UCSD-AML1 (cell line): ENCODE results near the gene MGAT2.
"Not testable (repeated sequence)": the region's sequence is repeated elsewhere in the genome, so short reads cannot be mapped to it uniquely, and the experiment has no call there.

ENCODE experiments used
- DNase-seq: peaks from one replicate; lab custom pipeline; 2025; ENCODE audit not compliant: unreplicated experiment; lab: John Stamatoyannopoulos, UW

MGAT2 gene

DNA sequence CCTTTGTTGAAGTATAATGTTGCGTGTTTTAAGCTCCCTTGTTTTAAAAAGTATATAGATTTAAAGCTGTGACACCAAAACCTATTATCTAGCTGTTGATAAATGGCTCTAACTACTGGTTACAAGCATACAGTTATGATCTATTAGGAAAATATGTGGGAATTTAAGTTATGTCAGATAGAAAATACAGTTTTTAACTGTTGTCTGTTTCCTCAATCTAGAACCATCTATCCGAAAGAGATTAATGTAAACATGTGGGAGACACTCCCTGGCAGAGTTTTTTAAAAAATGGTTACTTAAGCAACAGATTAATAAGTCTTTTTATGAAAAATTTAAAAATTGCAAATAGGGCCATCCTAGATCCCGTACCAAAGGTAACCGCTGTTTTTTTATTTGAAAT, 8.3 kb upstream of the MGAT2 start:
- no peak for DNase-seq

DNA sequence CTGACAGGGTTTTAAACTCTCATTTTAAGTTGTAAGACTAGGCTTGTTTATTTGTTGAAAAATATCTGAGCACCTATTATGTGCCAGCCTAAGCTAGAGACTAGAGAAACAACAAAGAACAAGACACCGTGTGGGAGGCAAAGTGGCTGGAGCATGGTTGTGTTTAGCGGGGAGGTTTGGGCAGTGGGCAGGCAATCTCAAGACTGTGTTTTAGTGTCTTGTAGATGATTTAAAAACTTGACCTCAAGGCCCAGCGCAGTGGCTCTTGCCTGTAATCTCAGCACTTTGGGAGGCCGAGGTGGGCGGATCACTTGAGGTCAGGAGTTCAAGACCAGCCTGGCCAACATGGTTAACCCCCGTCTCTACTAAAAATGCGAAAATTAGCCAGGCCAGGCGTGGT, 7.9 kb upstream of the MGAT2 start:
- DNase-seq, result no peak

DNA sequence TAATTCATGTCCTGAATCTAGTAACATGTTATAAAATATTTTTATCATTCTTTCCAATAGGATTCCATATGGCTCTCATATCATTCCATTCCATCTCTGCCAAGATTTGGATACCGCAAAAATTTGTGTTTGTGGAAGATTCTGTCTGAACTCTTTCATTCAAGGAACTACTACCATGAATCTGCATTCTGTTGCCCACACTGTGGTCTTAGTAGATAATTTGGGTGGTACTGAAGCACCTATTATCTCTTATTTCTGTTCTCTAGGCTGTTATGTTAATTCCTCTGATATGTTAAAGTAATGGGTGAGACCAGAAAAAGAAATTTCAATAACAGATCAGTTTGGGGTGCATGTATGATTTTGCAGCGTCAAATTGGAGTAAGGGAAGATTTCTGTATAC, 6.4 kb upstream of the MGAT2 start:
- DNase-seq, result no peak

DNA sequence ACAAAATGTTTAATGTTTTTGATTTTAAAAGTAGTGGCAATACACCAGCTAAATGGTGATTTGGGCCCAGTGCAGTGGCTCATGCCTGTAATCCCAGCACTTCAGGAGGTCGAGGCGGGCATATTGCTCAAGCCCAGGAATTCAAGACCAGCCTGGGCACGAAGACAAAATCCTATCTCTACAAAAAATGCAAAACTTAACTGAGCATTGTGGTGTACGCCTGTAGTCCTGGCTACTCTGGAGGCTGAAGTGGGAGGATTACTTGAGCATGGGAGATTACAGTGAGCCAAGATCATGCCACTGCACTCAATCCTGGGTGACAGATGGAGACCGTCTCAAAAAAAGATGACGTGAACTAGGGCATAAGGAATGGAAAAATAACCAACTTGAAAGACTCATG, 4.8 kb upstream of the MGAT2 start:
- DNase-seq, result no peak

DNA sequence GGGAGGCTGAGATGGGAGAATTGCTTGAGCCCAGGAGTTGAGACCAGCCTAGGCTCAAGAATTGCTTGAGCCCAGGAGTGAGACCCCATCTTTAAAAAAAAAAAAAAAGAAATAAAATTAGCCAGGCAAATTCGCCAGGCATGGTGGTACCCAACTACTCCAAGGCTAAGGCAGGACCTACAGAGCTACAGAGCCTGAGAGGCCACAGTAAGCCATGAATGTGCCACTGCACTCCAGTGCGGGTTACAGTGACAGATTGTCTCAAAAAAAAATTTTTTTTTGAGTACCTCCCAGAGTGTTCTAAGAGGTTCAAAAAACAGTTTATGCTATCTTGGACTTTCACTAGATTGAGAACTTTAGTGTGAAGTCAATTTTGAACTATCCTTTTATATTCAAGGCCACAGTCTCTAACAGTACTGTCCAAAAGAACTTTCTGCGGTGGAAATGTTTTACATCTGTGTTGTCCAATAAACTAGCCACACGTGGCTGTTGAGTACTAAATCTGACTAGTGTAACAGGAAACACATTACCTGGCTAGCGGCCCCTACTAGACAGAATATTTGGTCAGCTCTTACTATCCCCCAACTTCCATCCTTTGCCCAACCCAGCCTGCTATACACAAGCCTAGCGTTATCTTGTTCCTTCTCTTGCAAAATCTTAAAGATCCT, 2.6 kb upstream of the MGAT2 start:
- DNase-seq, result no peak

DNA sequence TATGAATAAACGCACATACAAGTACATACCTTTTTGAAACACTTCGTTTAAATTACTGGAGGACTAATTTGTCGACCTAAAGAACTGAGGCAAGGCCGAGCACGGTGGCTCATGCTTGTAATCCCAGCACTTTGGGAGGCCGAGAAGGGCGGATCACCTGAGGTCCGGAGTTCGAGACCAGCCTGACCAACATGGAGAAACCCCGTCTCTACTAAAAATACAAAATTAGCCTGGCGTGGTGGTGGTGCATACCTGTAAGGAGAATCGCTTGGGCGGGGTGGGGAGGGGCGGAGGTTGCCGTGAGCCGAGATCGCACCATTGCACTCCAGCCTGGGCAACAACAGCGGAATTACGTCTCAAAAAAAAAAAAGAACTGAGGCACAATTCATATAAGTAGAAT, 1.3 kb upstream of the MGAT2 start:
- not testable (repeated sequence) for DNase-seq

DNA sequence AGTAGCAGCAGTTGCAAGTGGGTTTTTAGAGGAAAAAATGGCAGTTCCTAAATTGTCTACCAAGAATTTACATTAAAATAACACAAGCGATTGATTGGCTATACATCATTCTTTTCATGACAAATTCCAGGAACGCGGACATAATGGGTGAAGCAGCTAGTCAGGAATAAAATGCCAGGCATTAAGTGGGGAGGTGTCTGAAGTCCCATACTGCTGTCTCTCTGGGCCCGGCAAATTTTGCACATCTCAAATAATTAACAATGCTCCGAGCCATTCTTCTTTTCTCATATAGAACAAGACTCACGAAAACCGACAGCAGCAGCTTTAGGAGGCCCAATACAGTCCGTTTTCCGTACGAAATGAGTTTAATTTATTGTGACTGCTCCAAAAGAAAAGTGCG, 869 bp upstream of the MGAT2 start:
- DNase-seq, result no peak

DNA sequence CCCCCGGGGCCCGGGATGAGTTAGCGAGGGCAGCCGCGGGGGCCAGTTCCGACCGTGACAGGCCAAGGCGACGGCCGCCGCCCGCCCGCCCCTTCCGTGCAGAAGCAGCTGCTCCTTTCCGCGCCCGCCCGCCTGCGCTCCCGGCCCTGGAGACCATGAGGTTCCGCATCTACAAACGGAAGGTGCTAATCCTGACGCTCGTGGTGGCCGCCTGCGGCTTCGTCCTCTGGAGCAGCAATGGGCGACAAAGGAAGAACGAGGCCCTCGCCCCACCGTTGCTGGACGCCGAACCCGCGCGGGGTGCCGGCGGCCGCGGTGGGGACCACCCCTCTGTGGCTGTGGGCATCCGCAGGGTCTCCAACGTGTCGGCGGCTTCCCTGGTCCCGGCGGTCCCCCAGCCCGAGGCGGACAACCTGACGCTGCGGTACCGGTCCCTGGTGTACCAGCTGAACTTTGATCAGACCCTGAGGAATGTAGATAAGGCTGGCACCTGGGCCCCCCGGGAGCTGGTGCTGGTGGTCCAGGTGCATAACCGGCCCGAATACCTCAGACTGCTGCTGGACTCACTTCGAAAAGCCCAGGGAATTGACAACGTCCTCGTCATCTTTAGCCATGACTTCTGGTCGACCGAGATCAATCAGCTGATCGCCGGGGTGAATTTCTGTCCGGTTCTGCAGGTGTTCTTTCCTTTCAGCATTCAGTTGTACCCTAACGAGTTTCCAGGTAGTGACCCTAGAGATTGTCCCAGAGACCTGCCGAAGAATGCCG, 699 bp downstream of the MGAT2 start:
- peak; percentile 79 for DNase-seq

DNA sequence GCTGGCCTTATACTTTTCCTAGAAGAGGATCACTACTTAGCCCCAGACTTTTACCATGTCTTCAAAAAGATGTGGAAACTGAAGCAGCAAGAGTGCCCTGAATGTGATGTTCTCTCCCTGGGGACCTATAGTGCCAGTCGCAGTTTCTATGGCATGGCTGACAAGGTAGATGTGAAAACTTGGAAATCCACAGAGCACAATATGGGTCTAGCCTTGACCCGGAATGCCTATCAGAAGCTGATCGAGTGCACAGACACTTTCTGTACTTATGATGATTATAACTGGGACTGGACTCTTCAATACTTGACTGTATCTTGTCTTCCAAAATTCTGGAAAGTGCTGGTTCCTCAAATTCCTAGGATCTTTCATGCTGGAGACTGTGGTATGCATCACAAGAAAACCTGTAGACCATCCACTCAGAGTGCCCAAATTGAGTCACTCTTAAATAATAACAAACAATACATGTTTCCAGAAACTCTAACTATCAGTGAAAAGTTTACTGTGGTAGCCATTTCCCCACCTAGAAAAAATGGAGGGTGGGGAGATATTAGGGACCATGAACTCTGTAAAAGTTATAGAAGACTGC, 1.5 kb downstream of the MGAT2 start:
- DNase-seq, result no peak

DNA sequence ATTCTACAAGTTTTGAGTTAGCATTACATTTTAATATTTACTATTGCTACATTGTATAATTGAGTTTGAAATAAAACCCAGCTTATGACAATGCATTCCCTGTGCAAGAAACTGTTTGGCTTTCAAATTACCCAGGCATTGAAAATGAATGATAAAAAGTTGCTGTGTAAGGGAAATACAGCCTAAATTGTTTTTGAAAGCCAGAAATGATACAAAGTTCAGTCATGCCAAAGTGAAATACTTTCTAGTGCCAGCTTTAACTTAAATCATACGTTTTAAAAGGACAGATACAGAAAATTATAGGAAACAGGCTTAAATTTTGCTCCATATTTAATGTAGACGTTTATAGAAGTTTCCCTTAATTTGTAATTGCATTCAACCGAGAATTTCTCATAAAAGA, 2.8 kb downstream of the MGAT2 start:
- no peak for DNase-seq

DNA sequence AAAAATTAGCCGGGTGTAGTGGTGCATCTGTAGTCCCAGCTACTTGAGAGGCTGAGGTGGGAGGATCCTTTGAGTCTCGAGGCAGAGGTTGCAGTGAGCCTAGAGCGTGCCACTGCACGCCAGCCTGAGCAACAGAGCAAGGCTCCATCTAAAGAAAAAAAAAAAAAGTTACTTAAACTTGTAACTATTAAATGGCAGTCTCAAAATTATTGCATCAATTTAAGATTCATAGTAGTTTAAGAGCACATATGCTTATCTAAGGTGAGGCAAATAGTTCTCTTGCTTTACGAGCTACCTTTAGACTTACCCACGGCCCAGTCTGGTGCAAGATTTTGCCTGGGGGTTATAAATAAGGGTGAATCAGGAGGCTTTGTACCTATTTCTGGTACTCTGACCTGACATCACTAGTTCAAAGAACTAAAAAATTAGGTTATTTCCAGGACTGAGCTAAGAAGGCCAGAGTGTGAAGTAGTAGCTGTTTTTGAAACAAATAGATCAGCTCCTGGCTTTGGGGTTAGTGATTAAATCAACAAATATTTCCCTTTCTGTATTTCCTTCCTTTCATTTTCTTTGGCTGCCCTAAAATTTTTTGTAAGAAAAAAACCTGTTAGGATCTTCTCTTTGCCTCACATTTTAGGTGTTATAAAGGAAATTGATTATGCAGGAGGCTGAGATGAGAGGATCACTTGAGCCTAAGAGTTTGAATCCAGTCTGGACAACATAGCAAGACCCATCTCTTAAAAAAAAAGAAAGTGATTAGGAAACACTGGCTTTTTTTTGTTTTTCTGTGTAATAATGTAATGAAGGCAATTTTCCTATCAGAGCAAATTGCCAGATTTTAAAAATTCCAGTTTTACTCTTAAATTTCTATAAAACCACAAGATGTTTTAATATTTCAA, 3.6 kb downstream of the MGAT2 start:
- DNase-seq, result no peak

DNA sequence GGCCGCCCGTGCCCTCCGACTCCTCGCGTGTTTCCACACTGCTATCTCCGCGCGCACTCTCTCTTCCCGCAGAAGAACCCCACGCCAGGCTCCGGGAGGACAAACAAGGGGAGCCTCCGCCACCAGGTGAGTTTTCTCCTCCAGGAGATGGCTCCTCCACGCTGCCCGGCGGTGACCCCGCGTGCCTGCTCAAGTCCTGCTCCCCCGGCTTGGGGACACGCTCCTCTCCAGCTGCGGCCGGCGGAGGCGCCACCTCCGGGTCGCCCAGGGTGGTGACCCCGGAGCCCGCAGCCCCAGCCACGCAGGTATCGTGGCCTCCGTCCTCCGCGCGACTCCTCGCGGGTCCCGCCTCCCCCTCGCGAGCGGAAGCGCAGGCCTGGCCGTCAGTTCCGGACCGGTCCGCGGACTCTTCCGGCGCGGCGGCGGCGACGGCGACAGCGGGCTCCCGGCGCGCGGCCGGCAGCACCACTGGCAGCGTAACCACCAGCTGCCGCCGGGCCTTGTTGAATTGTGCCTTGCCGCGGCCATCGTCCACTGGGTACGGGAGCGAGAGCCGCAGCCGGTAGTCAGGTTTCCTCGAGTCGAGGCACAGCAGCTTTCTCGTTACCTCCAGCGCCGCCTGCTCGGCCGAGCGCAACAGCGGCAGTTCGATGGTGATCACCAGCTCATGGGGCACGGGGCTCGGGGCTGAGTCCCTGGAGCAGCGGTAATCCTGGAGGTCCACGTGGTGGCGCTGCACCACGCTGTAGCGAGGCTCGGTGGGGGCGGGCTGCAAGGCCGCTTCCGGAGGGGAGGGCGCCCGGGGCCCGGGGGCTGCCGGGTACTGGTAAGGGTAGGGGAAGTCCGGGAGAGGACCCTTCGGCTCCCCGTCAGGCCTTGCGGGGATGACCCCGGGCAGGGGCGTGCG, 13.3 kb downstream of the MGAT2 start:
- peak; percentile 96 for DNase-seq

DNA sequence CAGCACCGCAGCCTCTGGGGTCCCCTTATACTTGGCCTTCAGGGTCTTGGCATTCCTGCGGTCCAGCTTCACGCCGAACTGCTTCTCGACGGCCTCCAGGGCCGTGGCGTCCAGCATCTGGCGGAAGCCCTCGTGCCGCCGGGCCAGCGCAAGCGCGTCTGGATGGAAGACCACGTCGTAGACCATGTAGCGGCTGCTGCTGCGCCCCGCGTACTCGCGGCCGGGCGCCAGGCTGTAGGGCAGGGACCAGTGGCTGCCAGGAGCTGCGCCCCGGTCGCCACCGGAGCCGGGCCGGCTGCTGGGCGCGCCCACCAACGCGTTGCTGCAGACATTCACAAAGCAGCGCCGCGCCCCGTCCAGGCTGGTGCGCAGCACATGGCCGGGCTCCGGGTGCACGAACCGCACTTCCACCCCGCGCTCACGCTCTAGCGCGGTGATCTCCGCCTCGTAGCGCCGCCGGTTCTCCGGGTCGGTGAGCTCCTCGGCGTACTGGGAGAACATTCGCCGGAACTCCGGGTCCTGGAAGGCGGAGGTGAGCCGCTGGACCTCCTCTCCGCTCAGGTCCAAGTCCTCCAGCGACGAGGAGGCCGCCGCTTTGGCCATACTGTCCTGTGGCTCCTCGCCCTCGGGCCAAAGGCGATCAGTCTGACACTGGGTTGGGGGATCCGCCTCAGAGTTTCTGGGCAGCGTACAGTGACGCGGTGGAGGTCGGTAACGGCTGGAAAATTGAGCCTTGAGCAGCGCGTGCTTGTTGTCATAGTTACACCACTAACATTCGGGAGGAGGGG, 14.1 kb downstream of the MGAT2 start, which contains the start of gene DNAAF2:
Gene DNAAF2 (minus strand): TSS at position 698 of the 788 bp plus-strand sequence. CDS start 95 bp downstream, at position 603.
- DNase-seq, result peak; percentile 71

DNA sequence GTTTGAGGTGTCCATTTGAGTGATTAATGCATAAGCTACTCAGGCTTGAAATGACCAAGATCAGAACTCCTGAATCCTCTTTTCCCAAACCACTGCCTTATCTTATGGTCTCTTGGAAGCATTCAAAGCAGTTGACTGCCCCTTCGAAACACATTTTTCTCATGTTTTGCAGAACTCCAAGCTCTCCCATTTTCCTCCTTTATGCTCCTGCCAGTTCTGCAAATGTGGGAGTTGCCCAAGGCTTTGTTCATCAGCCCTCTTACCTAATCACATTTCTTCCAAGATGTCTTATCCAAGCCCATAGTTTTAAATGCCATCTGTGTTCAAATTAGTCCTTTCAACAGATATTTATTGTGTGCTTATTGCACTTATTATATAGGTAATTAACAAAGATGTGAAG, 16.3 kb downstream of the MGAT2 start:
- DNase-seq, result no peak

DNA sequence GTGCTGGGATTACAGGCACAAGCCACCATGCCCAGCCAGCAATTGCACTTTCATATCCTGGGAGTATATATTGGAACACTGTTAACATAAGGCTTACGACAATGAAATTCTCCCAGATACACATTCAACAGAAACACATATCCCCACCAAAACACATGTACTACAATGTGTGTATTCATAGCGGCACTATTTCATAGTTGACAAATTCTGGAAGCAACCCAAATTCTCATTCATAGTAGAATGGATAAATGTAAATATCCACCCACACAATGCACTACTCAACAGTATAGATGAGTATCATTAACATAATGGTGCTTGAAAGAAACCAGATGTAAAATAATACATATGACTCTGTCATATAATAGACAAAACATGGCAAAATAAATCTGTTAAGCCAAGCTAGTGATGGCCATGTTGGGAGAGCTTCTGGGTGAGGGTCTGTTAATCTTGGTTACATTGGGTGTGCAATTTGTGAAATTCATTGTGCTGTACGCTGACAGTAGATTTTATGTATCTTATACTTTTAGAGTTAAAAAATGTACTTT, 17.0 kb downstream of the MGAT2 start:
- no peak for DNase-seq

DNA sequence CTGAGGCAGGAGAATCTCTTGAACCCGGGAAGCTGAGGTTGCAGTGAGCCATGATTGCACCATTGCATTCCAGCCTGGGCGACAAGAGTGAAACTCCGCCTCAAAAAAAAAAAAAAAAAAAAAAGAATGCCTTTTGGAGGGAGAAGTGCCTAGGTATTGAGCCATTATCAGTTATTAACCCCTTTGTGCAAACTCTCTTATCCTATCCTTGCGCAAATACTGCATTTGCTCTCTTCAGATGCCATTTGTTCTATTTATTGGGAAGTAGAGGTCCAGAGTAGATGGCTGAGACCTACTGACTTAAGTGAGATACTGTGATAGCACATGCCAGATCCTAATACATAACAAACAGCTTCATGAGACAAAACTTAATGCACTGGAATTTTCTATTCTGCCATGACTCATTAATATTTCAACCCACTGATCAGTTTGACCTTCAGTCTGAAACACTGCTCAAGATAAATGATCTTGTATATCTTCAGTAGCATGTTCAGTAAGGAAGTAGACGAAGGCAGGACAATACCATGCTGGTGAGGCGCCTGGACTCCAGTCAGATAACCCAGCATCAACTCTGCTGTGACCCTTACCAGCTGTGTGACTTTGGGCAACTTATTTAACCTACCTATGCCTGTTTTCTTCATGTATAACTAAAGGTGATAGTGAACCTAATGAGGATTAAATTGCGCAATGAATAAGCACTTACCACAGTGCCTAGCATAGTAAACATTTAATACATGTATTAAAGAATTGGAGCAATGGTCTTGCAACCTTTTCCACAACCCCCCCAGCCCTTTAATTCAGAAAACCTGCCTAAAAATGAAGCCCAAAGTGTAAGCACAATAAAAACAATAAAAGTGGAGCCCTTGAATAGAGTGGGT, 20.2 kb downstream of the MGAT2 start:
- DNase-seq, result no peak

DNA sequence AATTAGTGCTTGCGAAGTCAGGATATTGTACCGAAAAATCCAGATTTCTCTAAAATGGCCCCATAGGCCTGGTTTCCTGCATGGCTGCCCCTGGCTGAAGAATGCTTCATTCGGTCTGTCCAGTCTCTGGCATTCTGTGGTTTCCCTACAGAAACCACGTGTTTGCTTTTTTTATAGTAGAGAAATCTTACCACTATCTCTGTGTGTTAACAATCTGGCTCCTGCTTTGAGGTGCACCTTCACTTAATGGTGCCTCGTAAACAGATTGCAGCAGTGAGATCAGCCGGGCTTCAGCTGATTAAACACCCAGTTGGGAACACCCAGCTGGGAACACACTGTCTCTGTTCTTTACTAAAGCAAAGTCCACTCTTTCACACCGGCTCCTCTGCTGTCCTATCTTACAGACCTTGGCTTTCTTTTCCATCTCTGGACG, 21.1 kb downstream of the MGAT2 start:
- DNase-seq, result no peak

DNA sequence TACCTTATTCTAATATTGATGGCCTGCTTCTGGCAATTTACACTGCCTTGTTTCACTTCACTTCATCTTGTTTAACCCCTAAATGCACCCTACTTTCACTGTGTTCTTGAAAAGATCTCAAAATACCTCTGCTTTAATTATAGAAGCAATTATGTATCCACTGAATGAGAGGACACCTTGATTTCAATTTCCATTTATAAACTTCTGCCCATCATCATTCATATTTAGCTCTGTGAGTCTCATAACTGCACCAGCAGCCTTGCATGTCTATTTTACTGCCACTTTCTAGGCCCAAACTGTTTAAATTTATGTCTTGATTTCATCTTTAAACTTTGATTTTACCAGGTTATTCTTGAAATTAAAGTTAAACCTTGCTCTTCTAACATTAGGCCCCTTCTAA, 21.6 kb downstream of the MGAT2 start:
- no peak for DNase-seq
